Islet of Langerhans (tissue), 1 donor: Measurements from ENCODE around the gene CDKN2A.
"Not testable (repeated sequence)": the region's sequence is repeated elsewhere in the genome, so short reads cannot be mapped to it uniquely, and the experiment has no call there.

Source experiments
- FAIRE-seq: peaks from one replicate; lab custom pipeline; 2011; peaks lifted over from hg19 to GRCh38; lab: Jason Lieb, UNC

CDKN2A gene

DNA sequence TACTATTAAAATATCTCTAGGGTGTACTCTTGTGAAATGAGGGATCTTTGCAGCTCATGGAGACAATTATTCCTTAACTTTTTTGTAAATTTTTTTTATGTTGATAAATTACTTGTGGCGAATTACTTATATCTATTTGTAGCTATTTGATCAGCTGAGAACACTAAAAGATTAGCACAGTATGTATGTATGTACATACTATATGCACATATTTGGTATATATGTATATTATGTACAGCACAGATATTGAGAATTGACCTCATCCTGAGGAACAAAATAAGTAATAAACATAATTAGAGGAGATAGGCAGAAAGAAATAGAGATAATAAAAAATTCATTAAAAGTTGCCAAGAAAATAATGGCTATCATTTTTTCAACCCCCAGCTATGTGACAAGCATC is 11.8 kb downstream of the CDKN2A start:
- no peak for FAIRE-seq

DNA sequence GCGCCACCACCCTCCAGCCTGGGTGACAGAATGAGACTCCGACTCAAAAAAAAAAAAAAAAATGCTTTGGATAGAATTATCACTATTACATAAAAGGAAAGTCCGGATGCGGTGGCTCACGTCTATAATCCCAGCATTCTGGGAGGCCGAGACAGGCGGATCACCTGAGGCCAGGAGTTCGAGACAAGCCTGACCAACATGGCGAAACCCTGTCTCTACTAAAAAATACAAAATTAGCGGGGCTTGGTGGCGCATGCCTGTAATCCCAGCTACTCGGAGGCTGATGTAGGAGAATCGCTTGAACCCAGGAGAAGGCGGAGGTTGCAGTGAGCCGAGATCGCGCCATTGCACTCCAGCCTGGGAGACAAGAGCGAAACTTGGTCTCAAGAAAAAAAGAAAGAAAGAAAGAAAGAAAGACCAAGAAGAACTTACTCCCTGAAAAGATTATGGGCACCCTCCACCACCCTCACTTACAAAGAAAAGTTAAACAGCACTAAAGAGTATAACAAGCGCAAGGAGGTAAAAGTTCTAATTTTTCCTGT is 17.8 kb downstream of the CDKN2A start:
- no peak for FAIRE-seq

DNA sequence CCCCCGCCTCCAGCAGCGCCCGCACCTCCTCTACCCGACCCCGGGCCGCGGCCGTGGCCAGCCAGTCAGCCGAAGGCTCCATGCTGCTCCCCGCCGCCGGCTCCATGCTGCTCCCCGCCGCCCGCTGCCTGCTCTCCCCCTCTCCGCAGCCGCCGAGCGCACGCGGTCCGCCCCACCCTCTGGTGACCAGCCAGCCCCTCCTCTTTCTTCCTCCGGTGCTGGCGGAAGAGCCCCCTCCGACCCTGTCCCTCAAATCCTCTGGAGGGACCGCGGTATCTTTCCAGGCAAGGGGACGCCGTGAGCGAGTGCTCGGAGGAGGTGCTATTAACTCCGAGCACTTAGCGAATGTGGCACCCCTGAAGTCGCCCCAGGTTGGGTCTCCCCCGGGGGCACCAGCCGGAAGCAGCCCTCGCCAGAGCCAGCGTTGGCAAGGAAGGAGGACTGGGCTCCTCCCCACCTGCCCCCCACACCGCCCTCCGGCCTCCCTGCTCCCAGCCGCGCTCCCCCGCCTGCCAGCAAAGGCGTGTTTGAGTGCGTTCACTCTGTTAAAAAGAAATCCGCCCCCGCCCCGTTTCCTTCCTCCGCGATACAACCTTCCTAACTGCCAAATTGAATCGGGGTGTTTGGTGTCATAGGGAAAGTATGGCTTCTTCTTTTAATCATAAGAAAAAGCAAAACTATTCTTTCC is 19.3 kb downstream of the CDKN2A start:
- no peak for FAIRE-seq

GRCh38 chr9:21974343-21974721 is 19.9 kb downstream of the CDKN2A start:
- no peak for FAIRE-seq

- no peak for FAIRE-seq
Measured at GRCh38 chr9:21972361-21972760, 21.8 kb downstream of the CDKN2A start.

- no peak for FAIRE-seq
Measured at GRCh38 chr9:21970800-21971640, 23.2 kb downstream of the CDKN2A start.

GRCh38 chr9:21969951-21970799 is 24.0 kb downstream of the CDKN2A start:
- FAIRE-seq: no peak

GRCh38 chr9:21969011-21969940 is 24.9 kb downstream of the CDKN2A start:
- FAIRE-seq: no peak

GRCh38 chr9:21968331-21969010 is 25.7 kb downstream of the CDKN2A start:
- no peak for FAIRE-seq

DNA sequence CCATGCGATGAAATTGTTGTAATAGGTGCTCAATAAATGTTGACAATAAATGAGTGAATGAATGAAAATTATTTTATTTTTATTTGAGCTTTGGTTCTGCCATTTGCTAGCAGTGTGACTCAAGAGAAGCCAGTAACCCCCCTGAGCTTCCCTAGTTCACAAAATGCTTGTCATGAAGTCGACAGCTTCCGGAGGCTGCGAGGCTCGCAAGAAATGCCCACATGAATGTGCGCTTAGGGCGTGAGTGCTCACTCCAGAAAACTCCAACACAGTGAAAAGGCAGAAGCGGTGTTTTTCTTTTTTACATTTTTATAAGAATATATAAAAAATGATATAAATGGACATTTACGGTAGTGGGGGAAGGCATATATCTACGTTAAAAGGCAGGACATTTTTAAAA is 26.5 kb downstream of the CDKN2A start:
- FAIRE-seq: no peak

- FAIRE-seq: no peak
Measured at GRCh38 chr9:21967169-21967568, 27.0 kb downstream of the CDKN2A start.

- FAIRE-seq: no peak
Measured at GRCh38 chr9:21966140-21966851, 27.9 kb downstream of the CDKN2A start.

DNA sequence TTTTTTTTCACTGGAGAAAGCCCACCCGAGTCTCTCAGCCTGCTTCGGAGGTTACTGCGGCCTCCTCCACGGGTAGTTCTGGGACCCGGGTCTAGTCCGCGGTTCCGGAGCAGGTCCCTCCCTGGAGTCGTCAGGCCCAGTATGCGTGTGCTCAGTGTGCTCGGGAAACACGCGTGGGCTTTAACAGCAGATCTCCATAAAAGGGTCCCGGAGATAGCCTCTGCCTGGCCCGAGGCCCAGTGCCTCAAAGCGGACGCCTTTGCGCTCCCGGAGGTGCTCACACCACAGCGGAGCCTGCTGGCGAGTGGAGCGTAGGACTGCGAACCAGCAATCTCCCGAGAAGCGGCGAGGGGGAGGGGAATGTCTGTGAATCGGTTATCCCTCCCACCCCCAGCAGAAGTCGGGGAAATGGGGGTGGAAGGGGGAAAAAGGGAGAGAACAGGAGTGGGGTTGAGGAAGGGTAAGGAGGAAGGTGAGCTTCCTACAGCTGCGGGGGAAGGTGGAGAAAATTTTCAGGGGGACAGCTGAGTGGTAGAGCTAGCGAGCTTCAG is 28.7 kb downstream of the CDKN2A start:
- FAIRE-seq: no peak

- FAIRE-seq: no peak
Measured at GRCh38 chr9:21964925-21965385, 29.2 kb downstream of the CDKN2A start.

GRCh38 chr9:21961569-21961968 is 32.6 kb downstream of the CDKN2A start:
- no peak for FAIRE-seq

DNA sequence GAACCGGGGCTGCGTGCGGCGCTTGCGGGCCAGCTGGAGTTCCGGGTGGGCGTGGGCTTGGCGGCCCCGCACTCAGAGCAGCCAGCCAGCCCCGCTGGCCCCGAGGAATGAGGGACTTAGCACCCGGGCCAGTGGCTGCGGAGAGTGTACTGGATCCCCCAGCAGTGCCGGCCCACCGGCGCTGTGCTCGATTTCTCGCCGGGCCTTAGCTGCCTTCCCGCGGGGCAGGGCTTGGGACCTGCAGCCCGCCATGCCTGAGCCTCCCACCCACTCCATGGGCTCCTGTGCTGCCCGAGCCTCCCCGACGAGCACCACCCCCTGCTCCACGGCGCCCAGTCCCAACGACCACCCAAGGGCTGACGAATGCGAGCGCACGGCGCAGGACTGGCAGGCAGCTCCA is 34.9 kb downstream of the CDKN2A start:
- not testable (repeated sequence) for FAIRE-seq

- FAIRE-seq: no peak
Measured at GRCh38 chr9:21958833-21959232, 35.4 kb downstream of the CDKN2A start.

GRCh38 chr9:21945606-21946005 is 48.6 kb downstream of the CDKN2A start:
- no peak for FAIRE-seq

GRCh38 chr9:21943464-21943863 is 50.7 kb downstream of the CDKN2A start:
- no peak for FAIRE-seq
